NB4 (cell line): ENCODE measurements around the gene NOMO2.
"Not testable (repeated sequence)": the region's sequence is repeated elsewhere in the genome, so short reads cannot be mapped to it uniquely, and the experiment has no call there.

Source experiments
- MAX ChIP-seq: IDR thresholded peaks from 2 replicates; pipeline ENCODE4 v1.6.1; 2011; ENCODE audit warnings: low read depth, low read length
- POLR2A ChIP-seq: IDR thresholded peaks from 2 replicates; pipeline ENCODE4 v1.6.1; 2011; ENCODE audit warnings: mild to moderate bottlenecking; ENCODE audit not compliant: insufficient read length; ENCODE audit errors: extremely low read depth
- TF ChIP-seq, protein P1 (sequence below): IDR thresholded peaks from one replicate; pipeline ENCODE4 v1.5.1; 2012; ENCODE audit warnings: low read depth, low read length

- TF ChIP-seq, protein P1, sequence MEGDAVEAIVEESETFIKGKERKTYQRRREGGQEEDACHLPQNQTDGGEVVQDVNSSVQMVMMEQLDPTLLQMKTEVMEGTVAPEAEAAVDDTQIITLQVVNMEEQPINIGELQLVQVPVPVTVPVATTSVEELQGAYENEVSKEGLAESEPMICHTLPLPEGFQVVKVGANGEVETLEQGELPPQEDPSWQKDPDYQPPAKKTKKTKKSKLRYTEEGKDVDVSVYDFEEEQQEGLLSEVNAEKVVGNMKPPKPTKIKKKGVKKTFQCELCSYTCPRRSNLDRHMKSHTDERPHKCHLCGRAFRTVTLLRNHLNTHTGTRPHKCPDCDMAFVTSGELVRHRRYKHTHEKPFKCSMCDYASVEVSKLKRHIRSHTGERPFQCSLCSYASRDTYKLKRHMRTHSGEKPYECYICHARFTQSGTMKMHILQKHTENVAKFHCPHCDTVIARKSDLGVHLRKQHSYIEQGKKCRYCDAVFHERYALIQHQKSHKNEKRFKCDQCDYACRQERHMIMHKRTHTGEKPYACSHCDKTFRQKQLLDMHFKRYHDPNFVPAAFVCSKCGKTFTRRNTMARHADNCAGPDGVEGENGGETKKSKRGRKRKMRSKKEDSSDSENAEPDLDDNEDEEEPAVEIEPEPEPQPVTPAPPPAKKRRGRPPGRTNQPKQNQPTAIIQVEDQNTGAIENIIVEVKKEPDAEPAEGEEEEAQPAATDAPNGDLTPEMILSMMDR: not testable (repeated sequence)
- not testable (repeated sequence) for TF ChIP-seq POLR2A, MAX
These were observed 14.0 kb upstream of the NOMO2 start for GRCh38 chr16:18575945-18576344.
